Endodermal cell (in vitro differentiated cells): ENCODE results near the gene FGD4. TPM values are rescaled to one million over a fixed set of nuclear protein-coding genes. Genes with fewer than 3 reads are reported as not detected.
"Not testable (repeated sequence)": the region's sequence is repeated elsewhere in the genome, so short reads cannot be mapped to it uniquely, and the experiment has no call there.

Source experiments
- DNase-seq: peaks from one replicate; pipeline ENCODE4 v3.0.0-alpha.2; 2017
- H3K27ac ChIP-seq: 2 replicates; pipeline ENCODE4 v1.5.1; 2013; ENCODE audit warnings: mild to moderate bottlenecking, low read depth, low read length, moderate library complexity
- H3K27me3 ChIP-seq: 2 replicates; pipeline ENCODE4 v1.6.1; 2013; ENCODE audit warnings: mild to moderate bottlenecking, low read length, moderate library complexity; ENCODE audit not compliant: insufficient read depth, control insufficient read depth, poor library complexity, severe bottlenecking
- H3K36me3 ChIP-seq: 2 replicates; pipeline ENCODE4 v1.7.0; 2013; ENCODE audit warnings: mild to moderate bottlenecking, low read length, moderate library complexity; ENCODE audit not compliant: control insufficient read depth, insufficient read depth
- H3K4me1 ChIP-seq: one replicate; pipeline ENCODE4 v1.7.0; 2013; ENCODE audit warnings: low read length; ENCODE audit not compliant: control insufficient read depth, insufficient read depth
- H3K4me3 ChIP-seq: 2 replicates; pipeline ENCODE4 v1.5.1; 2013; ENCODE audit warnings: mild to moderate bottlenecking, low read length, moderate library complexity
- H3K9ac ChIP-seq: 2 replicates; pipeline ENCODE4 v1.6.1; 2013; ENCODE audit warnings: mild to moderate bottlenecking, low read length, moderate library complexity; ENCODE audit not compliant: poor library complexity, severe bottlenecking; ENCODE audit errors: extremely low read depth
- H3K9me3 ChIP-seq: 2 replicates; pipeline ENCODE4 v1.6.1; 2013; ENCODE audit warnings: mild to moderate bottlenecking, low read length, moderate library complexity; ENCODE audit not compliant: control insufficient read depth
- H3K27ac Mint-ChIP-seq: 2 replicates; pipeline ENCODE4 v1.8.0; 2020; ENCODE audit warnings: mixed read lengths
- H3K27me3 Mint-ChIP-seq: 2 replicates; pipeline ENCODE4 v1.8.0; 2021; ENCODE audit warnings: mild to moderate bottlenecking, mixed read lengths; ENCODE audit not compliant: insufficient read depth
- H3K36me3 Mint-ChIP-seq: 2 replicates; pipeline ENCODE4 v1.8.0; 2020; ENCODE audit warnings: low read depth, mixed read lengths
- H3K4me1 Mint-ChIP-seq: 2 replicates; pipeline ENCODE4 v1.8.0; 2020; ENCODE audit warnings: mixed read lengths
- H3K4me3 Mint-ChIP-seq: 2 replicates; pipeline ENCODE4 v1.8.0; 2020; ENCODE audit warnings: mild to moderate bottlenecking, moderate library complexity, mixed read lengths
- H3K9me3 Mint-ChIP-seq: 2 replicates; pipeline ENCODE4 v1.8.0; 2020; ENCODE audit warnings: mild to moderate bottlenecking, mixed read lengths
- CTCF ChIP-seq: fragments of 200-600 bp; sonication (generic); conservative IDR thresholded peaks from 2 replicates; pipeline ENCODE4 v1.5.0; 2021; ENCODE audit warnings: antibody characterized with exemption, mild to moderate bottlenecking
- WGBS, 2 experiments: methylation state at CpG; one replicate each; pipeline versions ENCODE4 v1.1.5 to v1.1.7; 2013; ENCODE audit warnings: missing lambda C conversion rate in 2 of 2, mixed read lengths in 1 of 2; ENCODE audit not compliant: insufficient coverage in 1 of 2, insufficient read length in 1 of 2; 5-methylcytosine and 5-hydroxymethylcytosine counted together
- total RNA-seq, 2 donors: library from RNA; stranded (reverse); fragmentation: NEBNext Ultra II Directional in 1 of 2; extraction: Animal tissue kit (Norgen Biotek cat#: 25700) in 1 of 2; gene quantifications; 2 replicates in 1 of 2; 3 replicates in 1 of 2; pipeline ENCODE4 v1.2.1, GENCODE V29; 2021

The FGD4 gene
- total RNA-seq, 2 donors from 2014 or later, result 27.6 to 57.7 TPM

- Histone ChIP-seq H3K27me3 (no peaks in the 10 kb centered on the region), H3K36me3 (peaks cover 10% of the 10 kb centered on the region), H3K9me3 (no peaks in the 10 kb centered on the region), H3K4me1 (no peaks in the 10 kb centered on the region), H3K4me3 (no peak overlapping the region), H3K9ac (no peak overlapping the region), H3K27ac (no peak overlapping the region)
- TF ChIP-seq CTCF, result no peak
- Mint-ChIP-seq H3K9me3 (peaks cover 8% of the 10 kb centered on the region), H3K4me3 (no peak overlapping the region), H3K27ac (peak overlapping the region; percentile 23), H3K4me1 (peaks cover 10% of the 10 kb centered on the region), H3K36me3 (peaks cover 34% of the 10 kb centered on the region), H3K27me3 (no peaks in the 10 kb centered on the region)
- no peak for DNase-seq
- WGBS, 2 experiments, result 88 to 89% methylated on average over 4 to 5 of the region's 5 CpGs
Measured at GRCh38 chr12:32522331-32523221, 123.2 kb downstream of the FGD4 start.

DNA sequence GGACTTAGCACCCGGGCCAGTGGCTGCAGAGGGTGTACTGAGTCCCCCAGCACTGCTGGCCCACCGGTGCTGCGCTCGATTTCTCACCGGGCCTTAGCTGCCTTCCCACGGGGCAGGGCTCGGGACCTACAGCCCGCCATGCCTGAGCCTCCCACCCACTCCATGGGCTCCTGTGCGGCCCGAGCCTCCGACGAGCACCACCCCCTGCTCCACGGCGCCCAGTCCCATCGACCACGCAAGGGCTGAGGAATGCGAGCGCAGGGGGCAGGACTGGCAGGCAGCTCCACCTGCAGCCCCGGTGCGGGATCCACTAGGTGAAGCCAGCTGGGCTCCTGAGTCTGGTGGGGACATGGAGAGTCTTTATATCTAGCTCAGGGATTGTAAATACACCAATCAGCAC, 126.4 kb downstream of the FGD4 start:
- not testable (repeated sequence) for H3K27ac Mint-ChIP-seq, DNase-seq, H3K27ac ChIP-seq, H3K27me3 ChIP-seq, H3K4me1 ChIP-seq, H3K4me1 Mint-ChIP-seq, H3K9me3 Mint-ChIP-seq, H3K4me3 Mint-ChIP-seq, H3K27me3 Mint-ChIP-seq, H3K4me3 ChIP-seq, H3K9ac ChIP-seq, H3K36me3 ChIP-seq, H3K9me3 ChIP-seq
- WGBS, 2 experiments, result 93% methylated on average over 14 of the region's 20 CpGs; no CpG with 5 or more reads in 1 of the 2 experiments
- H3K36me3 Mint-ChIP-seq, result peaks cover 36% of the 10 kb centered on the region

DNA sequence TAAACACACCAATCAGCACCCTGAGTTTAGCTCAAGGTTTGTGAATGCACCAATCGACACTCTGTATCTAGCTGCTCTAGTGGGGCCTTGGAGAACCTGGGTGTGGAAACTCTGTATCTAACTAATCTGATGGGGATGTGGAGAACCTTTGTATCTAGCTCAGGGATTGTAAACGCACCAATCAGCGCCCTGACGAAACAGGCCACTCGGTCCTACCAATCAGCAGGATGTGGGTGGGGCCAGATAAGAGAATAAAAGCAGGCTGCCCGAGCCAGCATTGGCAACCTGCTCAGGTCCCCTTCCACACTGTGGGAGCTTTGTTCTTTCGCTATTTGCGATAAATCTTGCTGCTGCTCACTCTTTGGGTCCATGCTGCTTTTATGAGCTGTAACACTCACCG, 127.0 kb downstream of the FGD4 start:
- H3K9me3 ChIP-seq, DNase-seq, H3K4me1 Mint-ChIP-seq, H3K27me3 ChIP-seq, H3K27ac ChIP-seq, H3K4me3 Mint-ChIP-seq, H3K27me3 Mint-ChIP-seq, H3K9ac ChIP-seq, H3K4me1 ChIP-seq, H3K36me3 ChIP-seq, H3K9me3 Mint-ChIP-seq, H3K4me3 ChIP-seq, H3K27ac Mint-ChIP-seq: not testable (repeated sequence)
- WGBS, 2 experiments, result 94 to 100% methylated on average over 1 to 9 of the region's 9 CpGs
- peaks cover 37% of the 10 kb centered on the region for H3K36me3 Mint-ChIP-seq

DNA sequence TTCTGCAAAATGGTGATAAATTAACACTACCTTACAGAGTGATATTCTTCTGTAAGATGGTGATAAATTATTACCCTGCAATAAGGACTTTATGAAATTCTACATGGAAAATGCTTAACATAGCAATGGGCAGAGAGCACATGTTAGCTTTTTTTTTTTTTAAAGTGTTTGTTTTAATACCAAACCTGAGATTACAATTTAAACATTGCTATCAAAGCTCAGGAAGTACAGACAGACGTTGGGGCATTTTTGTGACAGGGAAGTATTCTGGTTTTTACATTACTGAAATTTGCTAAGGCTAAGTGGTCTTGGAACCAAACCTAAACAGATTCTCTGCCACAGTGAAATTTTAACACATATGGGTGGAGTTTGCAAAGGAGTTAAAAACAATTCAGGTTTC, 133.1 kb downstream of the FGD4 start:
- no peak overlapping the region for H3K27ac ChIP-seq
- TF ChIP-seq CTCF, result no peak
- H3K9me3 Mint-ChIP-seq, result no peaks in the 10 kb centered on the region
- H3K4me3 Mint-ChIP-seq, result no peak overlapping the region
- peaks cover 3% of the 10 kb centered on the region for H3K36me3 ChIP-seq
- WGBS, 2 experiments, result 79 to 80% methylated on average over 1 of the region's 1 CpG
- H3K9me3 ChIP-seq, result no peaks in the 10 kb centered on the region
- no peak overlapping the region for H3K27ac Mint-ChIP-seq
- H3K4me1 Mint-ChIP-seq, result peaks cover 18% of the 10 kb centered on the region
- H3K27me3 ChIP-seq, result no peaks in the 10 kb centered on the region
- peaks cover 21% of the 10 kb centered on the region for H3K36me3 Mint-ChIP-seq
- peaks cover 31% of the 10 kb centered on the region for H3K27me3 Mint-ChIP-seq
- H3K4me3 ChIP-seq, result no peak overlapping the region
- DNase-seq, result no peak
- H3K9ac ChIP-seq, result no peak overlapping the region
- H3K4me1 ChIP-seq, result no peaks in the 10 kb centered on the region
